Measurements from ENCODE around the gene XPO1. TPM values are rescaled to one million over a fixed set of nuclear protein-coding genes. Genes with fewer than 3 reads are reported as not detected.

XPO1 gene
- total RNA-seq, 1 donor from 2014 or later, result 140 TPM

DNA sequence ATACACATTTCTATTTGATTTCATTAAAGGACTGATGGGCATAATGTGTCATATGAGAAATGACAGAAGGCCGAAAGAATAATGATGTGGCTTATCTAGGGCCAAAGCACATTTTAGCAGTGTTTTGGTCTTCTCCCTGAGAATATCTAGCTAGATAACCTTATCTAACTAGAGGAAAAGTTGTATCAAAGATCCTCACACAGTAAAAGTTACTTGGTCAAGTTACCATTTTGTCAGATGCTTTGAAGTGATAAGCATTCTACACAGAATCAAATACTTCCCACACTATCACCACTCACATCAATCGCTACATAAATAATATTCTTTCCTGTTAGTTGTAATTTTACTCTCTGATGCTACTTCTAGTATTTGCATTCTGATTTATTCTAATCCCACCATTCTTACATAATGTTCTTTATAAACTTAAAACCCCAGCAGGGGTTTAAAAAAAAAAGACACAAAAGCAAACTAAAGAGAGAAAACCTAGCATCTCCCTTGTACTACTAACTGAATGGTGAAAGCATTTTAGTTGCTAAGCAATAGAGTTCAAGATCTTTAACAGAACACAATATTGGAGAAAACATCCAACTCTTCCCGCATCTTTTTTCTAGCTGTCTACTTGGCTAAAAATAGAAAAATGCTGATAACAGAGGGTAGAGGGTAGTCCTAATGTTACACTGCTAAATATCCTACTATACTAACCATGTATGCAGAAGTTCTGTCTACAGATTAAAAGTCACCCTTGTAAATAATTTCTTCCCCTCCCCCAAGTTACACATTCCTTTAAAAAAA, 8.0 kb downstream of the XPO1 start:
- peaks cover 8% of the 10 kb centered on the region for H3K36me3 ChIP-seq (ENCODE audit: control insufficient read depth, insufficient read depth, low read length)
- DNase-seq (ENCODE audit: low read depth) (no peak), FAIRE-seq (no peak)
- no peaks in the 10 kb centered on the region for H3K27me3 ChIP-seq (ENCODE audit: control insufficient read depth, insufficient read depth, low read length)
- TF ChIP-seq, protein P1, sequence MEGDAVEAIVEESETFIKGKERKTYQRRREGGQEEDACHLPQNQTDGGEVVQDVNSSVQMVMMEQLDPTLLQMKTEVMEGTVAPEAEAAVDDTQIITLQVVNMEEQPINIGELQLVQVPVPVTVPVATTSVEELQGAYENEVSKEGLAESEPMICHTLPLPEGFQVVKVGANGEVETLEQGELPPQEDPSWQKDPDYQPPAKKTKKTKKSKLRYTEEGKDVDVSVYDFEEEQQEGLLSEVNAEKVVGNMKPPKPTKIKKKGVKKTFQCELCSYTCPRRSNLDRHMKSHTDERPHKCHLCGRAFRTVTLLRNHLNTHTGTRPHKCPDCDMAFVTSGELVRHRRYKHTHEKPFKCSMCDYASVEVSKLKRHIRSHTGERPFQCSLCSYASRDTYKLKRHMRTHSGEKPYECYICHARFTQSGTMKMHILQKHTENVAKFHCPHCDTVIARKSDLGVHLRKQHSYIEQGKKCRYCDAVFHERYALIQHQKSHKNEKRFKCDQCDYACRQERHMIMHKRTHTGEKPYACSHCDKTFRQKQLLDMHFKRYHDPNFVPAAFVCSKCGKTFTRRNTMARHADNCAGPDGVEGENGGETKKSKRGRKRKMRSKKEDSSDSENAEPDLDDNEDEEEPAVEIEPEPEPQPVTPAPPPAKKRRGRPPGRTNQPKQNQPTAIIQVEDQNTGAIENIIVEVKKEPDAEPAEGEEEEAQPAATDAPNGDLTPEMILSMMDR (IDR thresholded peaks at IDR 0.05; ENCODE audit: insufficient read depth, low read length, severe bottlenecking), result no peak
- no peak overlapping the region for H3K4me3 ChIP-seq (ENCODE audit: low read depth, low read length)

DNA sequence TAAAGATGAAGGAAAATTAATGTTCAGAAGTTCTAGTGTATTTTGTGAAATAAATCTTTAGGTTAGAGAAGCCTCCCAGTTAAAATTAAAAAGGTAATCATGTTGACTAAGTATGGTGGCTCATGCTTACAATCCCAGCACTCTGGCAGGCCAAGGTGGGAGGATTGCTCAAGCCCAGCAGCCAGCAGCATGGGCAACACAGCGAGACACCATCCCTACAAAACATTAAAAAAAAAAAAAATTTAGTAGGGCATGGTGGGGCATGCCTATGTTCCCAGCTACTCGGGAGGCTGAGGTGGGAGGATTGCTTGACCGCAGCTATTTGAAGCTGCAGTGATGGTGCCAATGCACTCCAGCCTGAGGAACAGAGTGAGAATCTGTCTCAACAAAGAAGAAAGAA, 17.9 kb downstream of the XPO1 start:
- DNase-seq (ENCODE audit: low read depth), result peak; percentile 55
- no peak for FAIRE-seq
- H3K36me3 ChIP-seq (ENCODE audit: control insufficient read depth, insufficient read depth, low read length), result peaks cover 13% of the 10 kb centered on the region

DNA sequence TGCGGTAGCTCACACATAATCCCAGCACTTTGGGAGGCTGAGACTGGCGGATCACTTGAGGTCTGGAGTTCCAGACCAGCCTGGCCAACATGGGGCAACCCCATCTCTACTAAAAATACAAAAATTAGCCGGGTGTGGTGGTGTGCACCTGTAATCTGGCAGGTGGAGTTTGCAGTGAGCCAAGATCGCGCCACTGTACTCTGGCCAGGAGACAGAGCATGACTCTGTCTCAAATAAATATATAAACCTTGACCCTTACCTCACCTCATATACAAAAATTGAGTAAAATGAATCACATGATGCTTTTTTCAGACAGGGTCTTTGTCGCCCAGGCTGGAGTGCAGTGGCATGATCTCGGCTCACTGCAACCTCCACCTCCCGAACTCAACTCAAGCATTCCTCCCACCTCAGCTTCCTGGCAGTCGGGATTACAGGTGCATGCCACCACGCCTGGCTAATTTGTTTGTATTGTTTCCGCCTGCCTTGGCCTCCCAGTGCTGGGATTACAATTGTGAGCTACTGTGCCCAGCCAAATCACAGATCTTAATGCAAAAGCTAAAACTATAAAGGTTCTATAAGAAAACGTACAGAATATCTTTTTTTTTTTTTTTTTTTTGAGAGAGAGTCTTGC, 25.3 kb downstream of the XPO1 start:
- Histone ChIP-seq H3K4me3 (ENCODE audit: low read depth, low read length) (no peak overlapping the region), H3K27me3 (ENCODE audit: control insufficient read depth, insufficient read depth, low read length) (no peaks in the 10 kb centered on the region), H3K36me3 (ENCODE audit: control insufficient read depth, insufficient read depth, low read length) (peaks cover 14% of the 10 kb centered on the region)
- DNase-seq (ENCODE audit: low read depth) (no peak), FAIRE-seq (no peak)
- TF ChIP-seq, protein P1 (IDR thresholded peaks at IDR 0.05; ENCODE audit: insufficient read depth, low read length, severe bottlenecking), result no peak

More for the DNA sequence above, 17.9 kb downstream of the XPO1 start:
- Histone ChIP-seq H3K4me3 (ENCODE audit: low read depth, low read length) (no peak overlapping the region), H3K27me3 (ENCODE audit: control insufficient read depth, insufficient read depth, low read length) (no peaks in the 10 kb centered on the region)
- TF ChIP-seq, protein P1 (IDR thresholded peaks at IDR 0.05; ENCODE audit: insufficient read depth, low read length, severe bottlenecking), result no peak

DNA sequence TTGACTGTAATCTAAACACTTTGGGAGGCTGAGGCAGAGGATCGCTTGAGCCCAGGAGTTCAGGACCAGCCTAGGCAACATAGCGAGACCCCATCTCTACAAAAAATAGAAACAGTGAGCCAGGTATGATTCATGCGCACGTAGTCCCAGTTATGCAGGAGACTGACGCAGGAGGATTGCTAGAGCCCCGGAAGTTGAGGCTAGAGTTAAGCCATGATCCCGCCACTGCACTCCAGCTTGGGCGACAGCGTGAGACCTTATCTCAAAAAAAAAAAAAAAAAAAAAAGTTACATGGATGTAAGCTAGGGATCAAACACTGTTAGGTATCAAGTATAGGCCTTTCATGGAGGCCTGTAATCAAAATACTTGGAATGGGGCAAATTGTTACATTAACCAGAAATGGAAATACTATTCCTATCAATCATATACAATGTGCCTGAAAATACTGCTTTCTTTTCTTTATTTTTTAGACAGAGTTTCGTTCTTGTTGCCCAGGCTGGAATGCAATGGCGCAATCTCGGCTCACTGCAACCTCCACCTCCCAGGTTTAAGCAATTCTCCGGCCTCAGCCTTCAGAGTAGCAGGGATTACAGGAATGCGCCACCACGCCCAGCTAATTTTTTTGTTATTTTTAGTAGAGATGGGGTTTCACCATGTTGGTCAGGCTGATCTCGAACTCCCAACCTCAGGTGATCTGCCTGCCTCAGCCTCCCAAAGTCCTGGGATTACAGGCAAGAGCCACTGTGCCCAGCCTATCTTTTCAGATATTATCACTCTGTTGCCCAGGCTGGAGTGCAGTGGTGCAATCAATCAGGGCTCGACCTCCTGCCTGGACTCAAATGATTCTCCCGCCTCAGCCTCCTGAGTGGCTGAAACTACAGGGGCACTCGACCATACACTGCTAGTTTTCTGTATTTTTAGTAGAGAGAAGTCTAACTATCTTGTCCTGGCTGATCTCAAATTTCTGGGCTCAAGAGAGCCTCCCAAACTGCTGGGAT, 27.2 kb downstream of the XPO1 start:
- no peaks in the 10 kb centered on the region for H3K27me3 ChIP-seq (ENCODE audit: control insufficient read depth, insufficient read depth, low read length)
- DNase-seq (ENCODE audit: low read depth) (no peak), FAIRE-seq (no peak)
- H3K36me3 ChIP-seq (ENCODE audit: control insufficient read depth, insufficient read depth, low read length), result peaks cover 14% of the 10 kb centered on the region
- no peak overlapping the region for H3K4me3 ChIP-seq (ENCODE audit: low read depth, low read length)
- TF ChIP-seq, protein P1 (IDR thresholded peaks at IDR 0.05; ENCODE audit: insufficient read depth, low read length, severe bottlenecking), result no peak

DNA sequence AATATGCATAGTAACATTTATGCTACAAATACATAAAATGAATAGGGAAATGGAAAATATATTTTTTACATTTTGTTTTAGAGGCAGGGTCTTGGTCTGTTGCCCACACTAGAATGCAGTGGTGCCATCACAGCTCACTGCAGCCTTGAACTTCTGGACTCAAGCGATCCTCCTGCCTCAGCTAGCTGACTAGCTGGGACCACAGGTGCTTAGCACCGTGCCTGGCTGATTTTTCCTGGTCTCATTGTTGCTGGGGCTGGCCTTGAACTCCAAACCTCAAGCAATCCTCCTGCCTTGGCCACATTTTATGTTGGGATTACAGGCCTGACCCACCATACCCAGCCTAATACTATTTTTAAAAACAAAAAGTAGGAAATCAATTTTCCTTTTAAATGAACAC, 33.2 kb downstream of the XPO1 start:
- no peak for DNase-seq (ENCODE audit: low read depth)

More for the DNA sequence above, 33.2 kb downstream of the XPO1 start:
- TF ChIP-seq, protein P1 (IDR thresholded peaks at IDR 0.05; ENCODE audit: insufficient read depth, low read length, severe bottlenecking), result no peak
- H3K4me3 ChIP-seq (ENCODE audit: low read depth, low read length), result no peak overlapping the region
- H3K36me3 ChIP-seq (ENCODE audit: control insufficient read depth, insufficient read depth, low read length), result peaks cover 8% of the 10 kb centered on the region
- no peaks in the 10 kb centered on the region for H3K27me3 ChIP-seq (ENCODE audit: control insufficient read depth, insufficient read depth, low read length)
- no peak for FAIRE-seq

Data from bronchial epithelial cell (primary cell).